Left ventricle myocardium superior (tissue), 1 donor: ENCODE measurements around the gene ZNF474. TPM values are rescaled to one million over a fixed set of nuclear protein-coding genes. Genes with fewer than 3 reads are reported as not detected.
A peak's percentile ranks its signal among the peaks of the same experiment; 100 is the strongest.

Experiments used
- ATAC-seq: fragments of 200-7000 bp; cut with Tn5 transposase; one replicate; pipeline ENCODE4 v1.9.1; 2020; ENCODE audit warnings: mild to moderate bottlenecking, moderate library complexity
- DNase-seq: peaks from one replicate; pipeline ENCODE4 v3.0.0-alpha.2; 2020
- intact Hi-C: fragments of 100-400 bp; cut with micrococcal nuclease; formaldehyde crosslinking; loops from one replicate; pipeline ENCODE4 v1.11.0; 2022
- total RNA-seq: library from RNA; stranded (reverse); fragmentation: NEBNext Ultra II Directional; extraction: Animal tissue kit (Norgen Biotek cat#: 25700); gene quantifications from one replicate; pipeline ENCODE4 v1.2.1, GENCODE V29; 2021
- donor health status: DM: no; HTN: yes; CAD: no; lungs with severe emphysema.

Gene ZNF474
- total RNA-seq, 1 donor from 2014 or later = not detected

DNA sequence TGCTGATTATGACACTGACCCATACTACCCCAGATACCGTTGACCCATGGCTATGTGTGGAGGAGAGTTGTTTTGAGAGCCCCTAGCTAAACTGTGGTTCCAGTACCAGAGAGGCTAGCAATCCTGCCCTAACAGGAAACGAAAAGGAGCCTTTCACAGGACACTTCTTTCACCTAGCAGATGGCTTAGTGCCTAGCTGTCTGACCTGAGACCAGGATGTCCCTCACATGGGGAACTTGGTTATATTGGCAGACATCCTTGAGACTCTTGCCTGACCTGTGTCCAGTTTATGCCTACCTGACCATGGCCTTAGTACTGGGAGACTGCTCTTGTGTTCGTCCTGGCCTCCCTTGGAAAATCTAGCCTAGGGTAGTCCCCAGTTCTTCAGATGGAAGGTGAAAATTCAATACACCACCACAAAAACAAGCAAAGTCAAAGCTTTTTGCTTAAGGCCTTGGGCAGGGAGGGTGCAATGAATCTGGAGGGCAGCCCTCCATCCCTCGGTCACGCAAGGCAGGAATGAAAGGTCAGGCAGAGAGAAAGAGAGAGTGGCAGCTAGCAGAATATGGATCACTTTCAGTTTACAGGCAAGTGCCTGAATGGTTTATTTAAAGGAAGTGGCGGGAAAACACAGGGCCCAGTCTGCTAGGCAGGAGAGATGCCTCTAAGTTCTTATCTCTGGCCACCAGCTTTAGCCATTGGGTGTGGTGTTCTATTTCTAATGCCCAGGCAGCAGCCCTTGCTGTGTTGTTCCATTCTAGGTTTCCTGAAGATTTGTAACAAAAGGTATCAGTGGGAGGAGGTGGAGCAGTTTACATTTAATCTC is 16.4 kb upstream of the ZNF474 start:
- DNase-seq = no peak
- no peak for ATAC-seq
- intact Hi-C loops = no loop called here

DNA sequence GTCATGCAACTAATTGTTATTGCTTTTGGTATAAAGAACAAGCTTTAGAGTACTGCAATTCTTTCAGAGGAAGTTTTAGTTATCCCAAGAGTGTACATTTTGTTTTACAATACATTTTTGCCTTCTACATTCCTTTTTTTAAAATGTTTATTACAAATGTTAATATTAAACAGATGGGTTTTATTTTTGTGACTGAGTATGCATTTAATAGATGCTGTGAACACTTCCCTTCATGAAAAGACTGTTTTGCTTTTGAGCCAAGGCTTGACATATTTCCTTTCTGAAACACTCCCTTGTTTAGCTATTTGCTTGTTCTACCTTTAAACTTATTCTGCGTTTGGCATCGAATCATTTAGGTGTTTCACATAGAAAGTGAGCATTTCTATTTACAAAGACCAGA is 14.8 kb upstream of the ZNF474 start:
- intact Hi-C loops = no loop called here
- ATAC-seq (no peak), DNase-seq (no peak)

DNA sequence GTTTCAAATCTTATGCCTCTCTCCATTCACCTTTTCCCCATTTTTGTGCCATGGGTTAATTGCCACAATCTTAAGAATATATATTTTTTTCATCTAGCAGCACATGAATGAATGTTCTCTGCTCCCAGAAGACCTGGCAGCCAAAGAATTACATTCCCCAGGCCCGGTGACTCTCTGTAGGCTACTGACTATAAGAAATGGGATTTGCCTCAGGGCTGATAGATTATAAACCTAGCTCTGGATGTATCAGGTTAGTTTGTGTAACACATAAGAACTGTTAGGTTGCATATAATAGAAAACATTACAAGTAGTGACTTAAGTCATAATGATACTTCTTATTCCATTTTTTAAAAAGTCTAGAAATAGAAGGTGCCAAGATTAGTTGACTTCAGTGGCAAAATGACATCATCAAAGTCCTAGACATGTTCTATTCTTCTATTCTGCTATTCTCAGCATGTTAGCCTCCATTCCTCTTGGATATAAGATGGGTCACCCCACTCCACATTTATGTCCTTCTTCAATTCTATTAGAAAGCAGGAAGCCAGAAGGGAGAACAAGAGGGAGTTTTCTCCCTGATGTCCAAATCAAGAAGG is 10.9 kb upstream of the ZNF474 start:
- ATAC-seq (no peak), DNase-seq (no peak)
- intact Hi-C loops = no loop called here

DNA sequence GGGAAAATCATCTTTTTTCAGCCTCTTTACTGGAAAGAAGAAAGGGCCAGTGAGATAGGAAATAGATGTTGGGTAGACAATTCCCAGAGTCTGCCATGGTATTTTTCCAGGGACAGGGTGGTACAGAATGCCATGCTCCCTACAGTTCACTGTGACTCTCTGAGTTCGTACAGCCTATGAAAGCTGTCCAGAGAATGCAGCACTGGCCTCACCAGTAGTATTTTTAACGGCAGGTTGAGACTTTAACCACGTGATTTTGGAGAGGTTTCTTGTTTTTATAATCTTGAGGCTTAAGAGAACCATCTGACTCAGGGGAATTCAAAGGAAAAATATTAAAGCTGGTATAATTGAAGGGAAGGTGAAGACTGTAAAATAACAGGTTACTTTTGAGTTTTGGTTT is 10.1 kb upstream of the ZNF474 start:
- intact Hi-C loops = no loop called here
- DNase-seq (no peak), ATAC-seq (no peak)

DNA sequence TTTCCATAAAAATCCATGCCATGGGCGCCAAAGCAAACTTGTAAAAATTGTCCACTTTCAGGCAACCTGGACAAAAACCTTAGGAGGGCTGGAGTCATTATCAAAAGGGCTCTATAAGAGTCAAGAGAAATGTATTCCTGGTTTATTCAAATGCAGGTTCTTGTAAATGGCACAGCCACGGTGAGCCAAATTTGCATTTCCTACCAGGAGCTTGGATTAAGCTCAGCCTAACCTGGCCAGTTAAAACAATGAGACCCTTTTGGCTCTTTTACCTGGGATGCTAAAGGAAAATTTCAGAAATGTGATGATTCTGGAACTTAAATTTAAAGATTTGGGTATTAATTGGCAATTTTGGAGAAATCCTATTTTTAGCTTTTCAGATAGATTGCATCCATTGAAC is 8.9 kb upstream of the ZNF474 start:
- intact Hi-C loops = no loop called here
- DNase-seq (no peak), ATAC-seq (no peak)

DNA sequence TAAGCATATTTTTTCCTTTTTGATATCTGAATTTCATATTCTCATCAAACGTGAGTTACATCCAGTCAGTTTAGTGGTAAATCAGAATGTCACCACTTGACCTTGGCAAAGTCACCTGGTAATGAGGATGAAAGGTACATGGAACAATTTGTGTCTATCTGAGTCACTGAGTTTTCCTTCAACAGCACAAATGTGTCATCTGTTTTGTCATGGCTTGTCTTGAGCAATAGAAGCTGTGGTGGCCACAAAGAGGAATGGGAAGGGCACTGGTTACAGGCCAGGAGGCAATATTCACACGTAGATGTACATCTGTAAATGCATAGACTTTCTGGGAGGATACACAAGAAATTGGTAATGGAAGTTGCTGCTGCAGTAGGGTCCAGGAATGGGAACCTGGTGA is 8.4 kb upstream of the ZNF474 start:
- intact Hi-C loops = no loop called here
- no peak for DNase-seq
- no peak for ATAC-seq

DNA sequence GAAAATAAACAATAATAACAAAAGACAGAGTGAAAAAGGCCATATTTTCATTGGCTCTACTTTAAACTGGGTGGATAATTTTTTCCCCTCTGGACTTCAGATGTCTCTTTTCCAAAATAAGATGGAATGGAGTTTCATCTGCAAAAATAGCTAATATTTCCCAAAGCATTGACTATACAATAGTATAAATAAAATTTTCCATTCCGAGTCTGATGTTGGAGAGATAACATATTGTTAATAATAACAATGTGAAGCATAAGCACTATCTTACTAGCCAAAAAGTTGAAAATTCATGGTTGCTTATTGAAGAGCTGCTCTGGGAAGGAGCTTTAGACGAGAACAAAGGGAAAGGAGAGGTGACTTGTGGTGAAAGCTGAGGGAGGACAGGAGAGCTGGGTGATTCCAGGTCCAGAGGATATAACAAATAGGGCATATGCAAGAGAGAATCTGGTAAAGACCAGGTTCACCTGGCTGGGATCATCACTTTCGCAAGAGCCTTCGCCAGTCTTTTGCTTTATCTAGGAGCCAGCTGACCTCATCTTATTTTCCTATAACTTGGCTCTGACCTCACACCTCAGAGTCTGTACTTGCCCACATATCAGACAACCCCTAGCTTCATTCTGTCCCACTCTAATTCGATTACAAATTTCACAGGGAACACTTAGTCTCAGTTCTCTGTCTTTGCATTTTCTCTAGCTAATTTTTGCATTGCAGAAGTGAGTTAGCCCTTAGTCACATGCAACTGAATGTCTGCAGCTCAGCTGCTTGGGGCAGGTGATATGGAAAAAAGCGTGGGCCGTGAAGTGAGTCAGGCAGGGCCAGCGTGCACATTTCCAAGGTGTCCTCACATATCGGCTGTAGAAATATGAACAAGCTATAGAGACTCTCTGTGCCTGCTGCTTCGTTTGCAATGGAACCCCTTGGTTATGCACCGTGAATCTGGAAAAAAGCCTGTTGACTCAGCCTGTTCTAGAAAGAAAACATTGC is 7.6 kb upstream of the ZNF474 start:
- DNase-seq = no peak
- intact Hi-C loops = no loop called here
- ATAC-seq = no peak

DNA sequence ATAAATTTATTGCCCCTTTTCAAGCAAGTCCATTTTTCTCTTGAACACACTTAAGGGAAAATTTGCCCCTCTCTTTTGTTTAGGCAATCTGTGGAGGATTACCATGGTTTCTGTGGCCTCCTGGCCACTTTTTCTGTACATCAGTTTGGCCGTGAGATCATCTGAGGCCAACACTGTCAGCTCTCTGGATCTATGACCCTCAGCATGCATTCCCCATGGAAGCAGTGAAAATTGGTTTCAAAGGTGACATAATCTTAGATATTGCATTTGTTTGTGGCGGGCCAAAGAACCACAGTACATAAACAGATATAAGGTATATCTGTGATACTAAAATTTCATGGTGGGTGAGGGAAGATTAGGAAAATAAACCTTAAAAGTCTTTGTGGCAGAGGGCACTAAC is 4.6 kb upstream of the ZNF474 start:
- no peak for ATAC-seq
- DNase-seq = no peak

DNA sequence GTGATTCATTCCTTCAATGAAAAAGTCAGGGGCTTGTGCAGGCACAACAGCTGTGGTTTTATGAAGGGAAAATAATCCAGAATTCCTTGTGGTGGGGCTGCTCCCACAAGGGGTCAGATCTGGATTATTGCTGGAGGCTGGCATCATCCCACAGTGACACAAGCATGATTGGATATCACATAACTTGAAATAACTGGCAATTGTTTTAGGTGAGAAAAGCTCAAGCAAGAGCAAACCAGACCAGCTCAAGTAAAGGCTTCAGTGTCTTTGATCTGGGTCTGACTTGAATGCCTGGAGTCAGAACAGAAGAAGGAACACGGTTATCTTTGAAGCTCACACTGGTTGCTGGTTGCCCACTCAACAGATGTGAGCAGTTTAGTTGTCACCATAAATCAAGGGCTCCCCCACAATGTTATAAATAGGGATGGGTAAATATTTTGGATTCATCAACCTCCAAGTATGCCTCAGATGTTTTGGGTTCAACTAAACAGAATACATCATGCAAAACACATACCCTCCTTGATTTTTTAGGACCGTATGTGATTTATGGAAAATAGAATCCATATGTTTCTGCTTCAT is 3.1 kb upstream of the ZNF474 start:
- ATAC-seq (no peak), DNase-seq (no peak)

More for the DNA sequence above, 4.6 kb upstream of the ZNF474 start:
- intact Hi-C loops = no loop called here

DNA sequence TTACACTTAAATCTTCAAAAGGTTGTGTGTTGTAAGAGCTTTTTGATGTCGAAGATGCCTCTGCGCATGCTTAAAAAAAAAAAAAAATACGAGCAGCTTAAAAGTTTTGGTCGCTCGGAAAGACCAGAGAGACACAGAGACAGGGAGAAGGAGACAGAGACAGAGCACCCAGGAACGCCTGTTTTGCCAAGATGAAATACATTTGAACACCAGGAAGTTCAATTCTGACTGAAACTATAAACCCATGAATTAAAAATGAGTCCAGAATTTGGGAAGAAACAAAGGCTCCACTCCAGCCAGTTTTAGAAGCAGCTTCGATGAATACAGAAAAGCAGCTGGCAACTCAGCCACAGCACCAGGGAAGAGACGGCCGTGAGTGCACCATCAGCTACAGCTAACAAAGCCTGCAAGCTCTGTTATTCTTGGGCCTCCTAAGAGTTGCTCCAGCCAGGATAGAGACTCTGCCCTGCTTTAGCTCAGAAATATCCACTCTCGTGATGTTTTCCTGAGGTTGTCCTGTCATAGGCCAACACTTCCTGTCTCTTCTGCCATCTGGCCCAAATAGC is 2.5 kb upstream of the ZNF474 start:
- peak; percentile 74 for ATAC-seq
- no peak for DNase-seq
- intact Hi-C loops = no loop called here

More for the DNA sequence above, 3.1 kb upstream of the ZNF474 start:
- intact Hi-C loops = no loop called here

DNA sequence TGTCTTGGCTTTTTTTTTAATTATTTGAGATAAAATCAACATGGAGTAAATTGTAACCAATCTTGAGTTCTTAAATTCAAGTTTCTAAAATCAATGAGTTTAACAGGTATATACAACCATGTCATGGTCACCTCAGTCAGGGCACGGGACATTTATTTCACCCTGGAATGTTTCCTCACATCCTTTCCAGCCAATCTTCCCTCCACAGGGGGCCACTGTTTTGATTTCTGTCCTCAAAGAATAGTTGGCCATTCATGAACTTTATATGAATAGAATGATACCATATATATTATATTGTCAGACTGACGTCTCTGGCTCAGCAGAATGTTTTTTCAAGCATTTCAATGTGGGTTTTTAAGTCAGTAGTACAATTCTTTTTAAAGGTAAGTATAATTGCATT is 806 bp downstream of the ZNF474 start:
- intact Hi-C loops = no loop called here
- DNase-seq (no peak), ATAC-seq (no peak)

DNA sequence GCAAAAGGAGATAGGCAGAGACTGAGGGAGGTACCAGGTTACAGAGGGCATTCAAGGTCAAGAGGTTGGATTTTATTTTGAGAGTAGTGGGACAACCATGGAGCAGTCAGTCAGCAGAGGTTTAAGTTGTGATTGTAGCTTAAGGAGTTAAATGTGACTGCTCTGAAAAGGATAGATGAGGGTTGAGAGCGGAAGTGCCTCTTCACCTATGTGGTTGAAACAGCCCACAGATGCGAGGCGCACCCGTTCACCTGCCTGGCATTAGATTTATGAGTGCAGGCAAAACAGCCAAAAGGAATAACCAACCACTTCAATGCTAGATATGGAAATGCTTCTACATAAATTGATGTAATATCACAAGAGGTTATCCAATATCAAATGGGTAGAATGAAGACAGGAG is 8.4 kb downstream of the ZNF474 start:
- DNase-seq (no peak), ATAC-seq (no peak)
- intact Hi-C loops = no loop called here

DNA sequence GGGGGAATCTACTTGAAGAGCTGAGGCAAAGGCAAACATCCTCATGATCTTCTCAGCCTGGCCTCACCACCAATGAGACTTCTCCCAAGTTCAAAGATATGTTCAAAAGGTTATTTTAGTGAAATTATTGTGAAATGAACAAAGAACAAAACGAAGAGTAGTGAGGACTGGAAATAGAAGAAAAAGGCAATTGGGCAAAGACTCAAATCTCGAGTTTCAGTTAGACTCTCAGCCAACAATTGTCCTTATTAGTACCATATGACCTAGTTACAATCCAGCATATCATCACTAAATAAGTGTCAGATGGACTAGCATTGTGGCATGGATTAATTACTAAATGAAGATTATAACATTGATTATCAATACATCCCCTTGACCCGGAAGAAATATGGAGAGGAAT is 9.0 kb downstream of the ZNF474 start:
- DNase-seq (no peak), ATAC-seq (no peak)
- intact Hi-C loops = no loop called here

DNA sequence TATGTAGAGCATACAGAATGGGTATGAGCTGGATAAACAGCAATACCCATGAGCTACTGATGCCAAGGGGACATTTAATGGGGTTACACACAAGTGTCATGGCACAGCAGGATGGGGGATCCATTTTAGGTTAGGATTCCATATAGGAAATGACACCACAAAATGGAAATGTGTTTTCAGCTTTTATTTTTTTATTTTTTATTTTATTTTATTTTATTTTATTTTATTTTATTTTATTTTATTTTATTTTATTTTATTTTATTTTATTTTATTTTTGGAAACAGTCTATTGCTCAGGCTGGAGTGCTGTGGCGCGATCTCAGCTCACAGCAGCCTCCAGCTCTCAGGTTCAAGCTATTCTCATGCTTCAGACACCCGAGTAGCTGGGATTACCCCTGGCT is 11.6 kb downstream of the ZNF474 start:
- no peak for ATAC-seq
- intact Hi-C loops = no loop called here
- no peak for DNase-seq

DNA sequence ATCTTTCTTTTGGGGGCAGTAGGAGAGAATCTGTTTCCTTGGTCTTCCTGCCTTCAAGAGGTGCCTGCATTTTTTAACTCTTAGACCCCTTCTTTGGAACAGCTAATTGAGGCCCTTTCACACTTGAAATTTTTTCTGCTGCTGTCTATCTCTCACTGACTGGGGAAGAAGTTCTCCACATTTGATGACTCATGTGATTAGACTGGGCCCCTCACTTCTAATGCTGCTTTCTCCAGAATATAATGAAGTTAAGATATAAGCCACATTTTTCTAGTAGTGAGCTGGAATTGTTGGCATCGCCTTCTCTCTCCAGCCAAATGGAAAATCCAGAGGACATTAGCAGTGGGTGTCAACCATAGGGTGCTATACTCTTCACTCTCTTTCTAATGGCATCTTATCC is 12.4 kb downstream of the ZNF474 start:
- DNase-seq (no peak), ATAC-seq (no peak)
- intact Hi-C loops = no loop called here

DNA sequence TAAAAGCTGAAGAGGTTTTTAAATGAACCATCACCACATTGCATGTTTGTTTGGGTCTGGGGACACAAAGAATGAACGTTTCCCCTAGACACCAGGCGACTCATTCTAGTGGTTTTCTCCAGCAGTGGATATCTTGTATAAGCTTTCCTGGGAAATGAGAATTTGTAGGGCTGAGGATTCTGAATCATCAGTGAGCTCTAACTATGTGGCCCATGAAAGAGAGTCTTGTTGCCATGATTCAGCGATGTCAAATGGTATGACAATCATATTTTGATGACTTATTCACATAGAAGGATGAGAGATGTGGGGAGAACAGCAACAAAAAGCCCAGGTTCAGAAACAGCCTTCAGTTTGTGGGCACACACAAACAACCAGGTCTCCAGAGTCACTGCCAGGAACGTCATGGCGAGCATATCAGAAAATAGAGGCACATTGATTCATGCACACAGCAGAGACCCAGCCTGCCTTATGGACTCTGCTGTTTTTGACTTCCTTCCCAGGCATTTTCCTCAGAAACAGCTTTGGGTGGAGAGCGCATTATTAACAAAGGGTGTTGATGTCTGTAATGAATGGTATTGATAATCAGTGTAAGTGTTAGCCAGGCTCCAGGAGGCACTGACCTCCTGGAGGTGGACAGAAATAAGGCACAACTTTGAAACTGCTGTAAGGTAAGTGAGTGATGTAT is 13.3 kb downstream of the ZNF474 start:
- intact Hi-C loops = no loop called here
- ATAC-seq (no peak), DNase-seq (no peak)

DNA sequence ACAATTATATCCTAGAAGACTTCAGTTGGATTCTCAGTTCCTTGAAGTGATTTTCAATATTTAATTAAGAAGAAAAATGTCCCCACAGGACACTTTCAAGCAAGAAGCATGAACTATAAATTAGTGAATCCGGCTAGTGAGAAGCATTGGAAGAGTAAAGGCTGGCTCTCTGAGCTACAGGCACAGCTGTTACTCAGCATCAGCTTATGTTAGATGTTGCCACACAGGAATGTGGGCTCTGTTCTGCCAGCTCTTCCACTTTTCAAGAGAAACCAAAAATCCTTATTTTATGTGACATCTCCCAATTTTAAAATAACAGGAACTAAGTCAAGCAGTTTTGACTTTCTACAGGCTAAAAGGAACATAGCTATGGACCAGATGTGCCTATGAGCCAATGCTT is 14.9 kb downstream of the ZNF474 start:
- no peak for ATAC-seq
- intact Hi-C loops = no loop called here
- no peak for DNase-seq

DNA sequence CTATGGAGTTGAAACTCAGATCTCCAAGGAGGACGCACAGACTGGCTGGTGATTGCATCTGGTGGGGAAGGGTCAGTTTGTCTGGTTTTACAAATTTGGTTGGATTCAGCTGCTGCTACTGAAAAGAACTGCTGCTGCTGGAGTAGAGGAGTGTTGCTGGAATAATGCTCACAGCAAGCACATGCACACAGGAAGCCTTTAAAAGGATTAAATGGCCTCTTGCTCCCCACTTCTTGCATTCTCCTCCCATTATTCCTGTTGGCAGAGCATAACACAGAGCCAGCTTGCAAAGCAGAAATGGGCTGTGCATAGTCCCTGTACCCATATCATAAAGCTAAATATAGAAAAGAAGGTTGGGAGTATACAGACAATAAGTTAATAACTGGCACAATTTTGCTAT is 16.6 kb downstream of the ZNF474 start:
- ATAC-seq = no peak
- intact Hi-C loops = no loop called here
- DNase-seq = no peak
